Measurements from ENCODE around the gene PROZ. TPM values are rescaled to one million over a fixed set of nuclear protein-coding genes. Genes with fewer than 3 reads are reported as not detected.

PROZ gene
- total and polyA plus RNA-seq, 2 of the 13 experiments (the other 11 are each of a cell fraction or from before 2014, with no cell fraction given), result 5.6 to 22.5 TPM

DNA sequence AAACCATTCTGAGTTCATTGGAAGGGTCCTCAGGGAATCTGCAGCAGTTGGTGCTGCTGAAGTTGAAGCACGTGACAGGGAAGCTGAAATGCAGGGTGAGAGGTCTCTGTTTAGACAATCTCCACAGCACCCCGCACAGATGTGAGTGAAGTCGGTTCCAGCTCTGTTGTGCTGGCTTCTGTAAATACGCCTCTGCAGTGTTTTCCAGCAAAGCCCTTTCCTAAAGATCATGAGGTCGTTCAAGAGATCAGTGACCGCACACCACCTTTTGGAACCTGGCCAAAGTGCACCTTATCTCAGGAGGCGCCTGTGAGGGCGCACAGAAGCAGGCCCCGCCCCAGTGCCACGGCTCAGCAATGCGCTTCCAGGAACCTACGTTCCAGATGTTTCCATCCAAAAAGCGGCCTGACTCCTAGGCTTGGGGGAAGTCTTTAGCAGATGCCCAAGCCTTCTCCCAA, 61.7 kb downstream of the PROZ start (continued):
- TF ChIP-seq, protein P1, sequence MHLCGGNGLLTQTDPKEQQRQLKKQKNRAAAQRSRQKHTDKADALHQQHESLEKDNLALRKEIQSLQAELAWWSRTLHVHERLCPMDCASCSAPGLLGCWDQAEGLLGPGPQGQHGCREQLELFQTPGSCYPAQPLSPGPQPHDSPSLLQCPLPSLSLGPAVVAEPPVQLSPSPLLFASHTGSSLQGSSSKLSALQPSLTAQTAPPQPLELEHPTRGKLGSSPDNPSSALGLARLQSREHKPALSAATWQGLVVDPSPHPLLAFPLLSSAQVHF (CRISPR knock-in tag; IDR thresholded peaks at IDR 0.05), result no peak
- TF ChIP-seq DNMT1 (CRISPR knock-in tag; IDR thresholded peaks at IDR 0.05) (no peak), NFE2 (CRISPR knock-in tag; IDR thresholded peaks at IDR 0.05) (no peak), ARNTL (CRISPR knock-in tag; IDR thresholded peaks at IDR 0.05) (peak; percentile 85), TEAD3 (CRISPR knock-in tag; optimal IDR thresholded peaks at IDR 0.05; ENCODE audit: borderline replicate concordance) (peak; percentile 43), NCOR1 (IDR thresholded peaks at IDR 0.05; ENCODE audit: borderline replicate concordance, low read length) (peak; percentile 89), NCOA2 (CRISPR knock-in tag; IDR thresholded peaks at IDR 0.05) (peak; percentile 48; the same call in 1 of the 2 replicates), HHEX (CRISPR knock-in tag; IDR thresholded peaks at IDR 0.05) (peak; percentile 56; the same call in 1 of the 2 replicates), ZNF17 (CRISPR knock-in tag; IDR thresholded peaks at IDR 0.05) (no peak), FOXJ3 (CRISPR knock-in tag; IDR thresholded peaks at IDR 0.05; ENCODE audit: borderline replicate concordance) (peak; percentile 54; the same call in 1 of the 2 replicates), SALL2 (CRISPR knock-in tag; IDR thresholded peaks at IDR 0.05) (no peak), ZNF670 (CRISPR knock-in tag; IDR thresholded peaks at IDR 0.05; ENCODE audit: borderline replicate concordance) (no peak), KAT8 (CRISPR knock-in tag; IDR thresholded peaks at IDR 0.05) (peak; percentile 30; the same call in 1 of the 2 replicates), FOXA3 (CRISPR knock-in tag; IDR thresholded peaks at IDR 0.05) (peak; percentile 89), ZNF350 (CRISPR knock-in tag; IDR thresholded peaks at IDR 0.05; ENCODE audit: borderline replicate concordance, low read depth) (peak; percentile 83), BRCA1 (CRISPR knock-in tag; IDR thresholded peaks at IDR 0.05) (no peak), KLF15 (CRISPR knock-in tag; IDR thresholded peaks at IDR 0.05; ENCODE audit: borderline replicate concordance) (no peak)
- TF ChIP-seq, protein P2, sequence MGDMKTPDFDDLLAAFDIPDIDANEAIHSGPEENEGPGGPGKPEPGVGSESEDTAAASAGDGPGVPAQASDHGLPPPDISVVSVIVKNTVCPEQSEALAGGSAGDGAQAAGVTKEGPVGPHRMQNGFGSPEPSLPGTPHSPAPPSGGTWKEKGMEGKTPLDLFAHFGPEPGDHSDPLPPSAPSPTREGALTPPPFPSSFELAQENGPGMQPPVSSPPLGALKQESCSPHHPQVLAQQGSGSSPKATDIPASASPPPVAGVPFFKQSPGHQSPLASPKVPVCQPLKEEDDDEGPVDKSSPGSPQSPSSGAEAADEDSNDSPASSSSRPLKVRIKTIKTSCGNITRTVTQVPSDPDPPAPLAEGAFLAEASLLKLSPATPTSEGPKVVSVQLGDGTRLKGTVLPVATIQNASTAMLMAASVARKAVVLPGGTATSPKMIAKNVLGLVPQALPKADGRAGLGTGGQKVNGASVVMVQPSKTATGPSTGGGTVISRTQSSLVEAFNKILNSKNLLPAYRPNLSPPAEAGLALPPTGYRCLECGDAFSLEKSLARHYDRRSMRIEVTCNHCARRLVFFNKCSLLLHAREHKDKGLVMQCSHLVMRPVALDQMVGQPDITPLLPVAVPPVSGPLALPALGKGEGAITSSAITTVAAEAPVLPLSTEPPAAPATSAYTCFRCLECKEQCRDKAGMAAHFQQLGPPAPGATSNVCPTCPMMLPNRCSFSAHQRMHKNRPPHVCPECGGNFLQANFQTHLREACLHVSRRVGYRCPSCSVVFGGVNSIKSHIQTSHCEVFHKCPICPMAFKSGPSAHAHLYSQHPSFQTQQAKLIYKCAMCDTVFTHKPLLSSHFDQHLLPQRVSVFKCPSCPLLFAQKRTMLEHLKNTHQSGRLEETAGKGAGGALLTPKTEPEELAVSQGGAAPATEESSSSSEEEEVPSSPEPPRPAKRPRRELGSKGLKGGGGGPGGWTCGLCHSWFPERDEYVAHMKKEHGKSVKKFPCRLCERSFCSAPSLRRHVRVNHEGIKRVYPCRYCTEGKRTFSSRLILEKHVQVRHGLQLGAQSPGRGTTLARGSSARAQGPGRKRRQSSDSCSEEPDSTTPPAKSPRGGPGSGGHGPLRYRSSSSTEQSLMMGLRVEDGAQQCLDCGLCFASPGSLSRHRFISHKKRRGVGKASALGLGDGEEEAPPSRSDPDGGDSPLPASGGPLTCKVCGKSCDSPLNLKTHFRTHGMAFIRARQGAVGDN (CRISPR knock-in tag; IDR thresholded peaks at IDR 0.05), result peak; percentile 94
- TF ChIP-seq, protein P3, sequence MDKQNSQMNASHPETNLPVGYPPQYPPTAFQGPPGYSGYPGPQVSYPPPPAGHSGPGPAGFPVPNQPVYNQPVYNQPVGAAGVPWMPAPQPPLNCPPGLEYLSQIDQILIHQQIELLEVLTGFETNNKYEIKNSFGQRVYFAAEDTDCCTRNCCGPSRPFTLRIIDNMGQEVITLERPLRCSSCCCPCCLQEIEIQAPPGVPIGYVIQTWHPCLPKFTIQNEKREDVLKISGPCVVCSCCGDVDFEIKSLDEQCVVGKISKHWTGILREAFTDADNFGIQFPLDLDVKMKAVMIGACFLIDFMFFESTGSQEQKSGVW (CRISPR knock-in tag; IDR thresholded peaks at IDR 0.05; ENCODE audit: borderline replicate concordance), result peak; percentile 31; the same call in 1 of the 2 replicates
- TF ChIP-seq, protein P4, sequence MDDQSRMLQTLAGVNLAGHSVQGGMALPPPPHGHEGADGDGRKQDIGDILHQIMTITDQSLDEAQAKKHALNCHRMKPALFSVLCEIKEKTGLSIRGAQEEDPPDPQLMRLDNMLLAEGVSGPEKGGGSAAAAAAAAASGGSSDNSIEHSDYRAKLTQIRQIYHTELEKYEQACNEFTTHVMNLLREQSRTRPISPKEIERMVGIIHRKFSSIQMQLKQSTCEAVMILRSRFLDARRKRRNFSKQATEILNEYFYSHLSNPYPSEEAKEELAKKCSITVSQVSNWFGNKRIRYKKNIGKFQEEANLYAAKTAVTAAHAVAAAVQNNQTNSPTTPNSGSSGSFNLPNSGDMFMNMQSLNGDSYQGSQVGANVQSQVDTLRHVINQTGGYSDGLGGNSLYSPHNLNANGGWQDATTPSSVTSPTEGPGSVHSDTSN (CRISPR knock-in tag; IDR thresholded peaks at IDR 0.05; ENCODE audit: borderline replicate concordance), result no peak

Data from HepG2 (cell line).